HG02840 (cell line): ENCODE data around the gene YES1.
"Not testable (repeated sequence)": the region's sequence is repeated elsewhere in the genome, so short reads cannot be mapped to it uniquely, and the experiment has no call there.

Experiments used
- ATAC-seq: cut with Tn5 transposase; IDR thresholded peaks from one replicate; pipeline ENCODE4 v1.9.1; 2021; ENCODE audit warnings: mild to moderate bottlenecking, moderate library complexity, moderate number of reproducible peaks; ENCODE audit not compliant: unreplicated experiment, low FRiP score

Gene YES1

GRCh38 chr18:795383-795782, 16.7 kb downstream of the YES1 start:
- not testable (repeated sequence) for ATAC-seq

GRCh38 chr18:789397-789796, 22.6 kb downstream of the YES1 start:
- ATAC-seq = no peak

- no peak for ATAC-seq
Measured at GRCh38 chr18:785242-785641, 26.8 kb downstream of the YES1 start.

- ATAC-seq = no peak
Measured at GRCh38 chr18:784470-785172, 27.4 kb downstream of the YES1 start.

GRCh38 chr18:778194-778927, 33.7 kb downstream of the YES1 start:
- no peak for ATAC-seq

GRCh38 chr18:777021-777420, 35.0 kb downstream of the YES1 start:
- ATAC-seq = no peak

- ATAC-seq = not testable (repeated sequence)
Measured at GRCh38 chr18:776044-776443, 36.0 kb downstream of the YES1 start.

- no peak for ATAC-seq
Measured at GRCh38 chr18:774811-775210, 37.2 kb downstream of the YES1 start.

- ATAC-seq = no peak
Measured at GRCh38 chr18:773980-774624, 37.9 kb downstream of the YES1 start.

GRCh38 chr18:770583-770961, 41.5 kb downstream of the YES1 start:
- no peak for ATAC-seq

GRCh38 chr18:767961-768360, 44.1 kb downstream of the YES1 start:
- ATAC-seq = no peak

- no peak for ATAC-seq
Measured at GRCh38 chr18:767084-767882, 44.8 kb downstream of the YES1 start.

- no peak for ATAC-seq
Measured at GRCh38 chr18:766550-766860, 45.5 kb downstream of the YES1 start.

GRCh38 chr18:765764-766549, 46.1 kb downstream of the YES1 start:
- no peak for ATAC-seq

GRCh38 chr18:759864-760263, 52.2 kb downstream of the YES1 start:
- ATAC-seq = not testable (repeated sequence)

- no peak for ATAC-seq
Measured at GRCh38 chr18:755506-755905, 56.5 kb downstream of the YES1 start.

- ATAC-seq = no peak
Measured at GRCh38 chr18:754656-755055, 57.4 kb downstream of the YES1 start.

GRCh38 chr18:750456-750855, 61.6 kb downstream of the YES1 start:
- no peak for ATAC-seq

GRCh38 chr18:744832-745597, 67.0 kb downstream of the YES1 start:
- no peak for ATAC-seq
